Nucleus accumbens (tissue), 56 donors: ENCODE measurements around the gene LCE3B.

Experiments
- DNase-seq, 56 donors: peaks; one replicate each; lab custom pipeline; 2025; lab: John Stamatoyannopoulos, UW

LCE3B gene

GRCh38 chr1:152657677-152658076, 44.1 kb downstream of the LCE3B start:
- no peak for DNase-seq

- no peak for DNase-seq
Measured at GRCh38 chr1:152658649-152659048, 45.0 kb downstream of the LCE3B start.

GRCh38 chr1:152663098-152663497, 49.5 kb downstream of the LCE3B start, which contains the start of gene LCE2D:
TSS of gene LCE2D (plus strand) at chr1:152663380. CDS start at chr1:152664106, 726 bp downstream.
- DNase-seq: no peak
